Measurements from ENCODE around the gene ACKR4.
"Not testable (repeated sequence)": the region's sequence is repeated elsewhere in the genome, so short reads cannot be mapped to it uniquely, and the experiment has no call there.

The ACKR4 gene

DNA sequence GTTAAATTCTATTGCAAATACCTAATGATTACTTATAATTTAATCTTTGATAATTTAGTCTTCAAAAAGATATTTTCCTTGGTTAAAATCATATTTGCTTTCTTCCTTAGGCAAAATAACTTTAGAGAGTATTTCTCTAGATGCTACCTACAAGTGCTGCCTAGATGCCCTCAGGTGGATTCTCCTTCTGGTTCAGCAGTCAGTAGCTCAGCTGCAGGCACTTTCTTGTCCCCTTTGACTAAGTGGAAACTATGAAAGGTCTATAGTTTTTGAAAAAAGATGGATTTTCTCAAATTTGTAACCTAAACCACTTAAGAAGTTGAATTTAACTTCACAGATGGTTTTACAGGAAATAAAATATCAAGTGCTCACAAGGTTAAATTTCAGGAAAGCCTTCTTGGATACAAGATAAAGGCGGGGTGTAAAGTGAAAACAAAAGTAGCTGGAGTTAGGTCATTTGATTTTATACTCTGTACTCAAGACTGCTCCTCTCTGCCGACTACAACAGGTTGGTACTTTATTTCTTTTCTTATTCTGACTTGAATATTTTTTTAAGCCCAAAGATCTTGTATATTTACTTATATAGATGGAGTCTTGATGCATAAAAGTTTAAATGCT lies at the start of gene ACKR4:
Gene ACKR4, plus strand, starts transcription at position 455 of the 618 bp plus-strand sequence. CDS start 3,128 bp downstream, outside the sequence.
- no peak for DNase-seq

GRCh38 chr3:132549169-132549568 lies 47.9 kb upstream of the ACKR4 start:
- DNase-seq = no peak

GRCh38 chr3:132549890-132550578 lies 47.0 kb upstream of the ACKR4 start:
- peak; percentile 45 for DNase-seq

DNA sequence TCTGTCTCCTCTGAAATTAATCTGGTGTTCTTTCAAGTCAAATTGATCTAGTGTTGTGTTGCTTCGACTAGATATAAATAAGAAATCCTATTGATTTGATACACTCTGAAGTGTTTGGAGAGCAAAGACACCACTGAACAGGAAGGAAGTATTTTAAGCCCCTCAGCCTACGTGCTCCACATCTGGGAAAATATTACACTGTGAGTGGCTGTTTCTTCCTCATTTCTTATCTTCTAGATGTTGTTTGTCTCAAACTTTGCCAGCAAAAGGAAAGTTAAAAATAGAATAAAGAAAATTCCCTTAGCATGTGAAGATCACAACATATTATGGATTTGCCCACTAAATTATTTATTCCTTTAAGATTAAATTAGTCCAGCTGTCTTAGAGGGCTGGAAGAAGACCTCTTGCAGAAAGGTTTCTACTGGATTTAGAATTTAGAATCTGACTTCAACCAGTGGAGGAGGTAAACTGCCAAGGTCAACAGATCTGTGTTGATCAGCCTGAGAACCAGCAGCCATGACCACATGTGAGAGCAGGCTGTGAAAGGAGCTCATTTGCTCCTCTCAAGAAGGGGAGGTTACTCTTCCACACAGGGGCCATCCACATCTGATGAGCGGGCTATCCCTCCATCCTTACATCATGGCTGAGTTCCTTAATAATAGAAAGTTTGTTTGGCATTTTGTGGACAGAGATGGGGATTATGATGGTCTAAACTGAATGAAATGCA lies 46.3 kb upstream of the ACKR4 start:
- peak; percentile 59 for DNase-seq

DNA sequence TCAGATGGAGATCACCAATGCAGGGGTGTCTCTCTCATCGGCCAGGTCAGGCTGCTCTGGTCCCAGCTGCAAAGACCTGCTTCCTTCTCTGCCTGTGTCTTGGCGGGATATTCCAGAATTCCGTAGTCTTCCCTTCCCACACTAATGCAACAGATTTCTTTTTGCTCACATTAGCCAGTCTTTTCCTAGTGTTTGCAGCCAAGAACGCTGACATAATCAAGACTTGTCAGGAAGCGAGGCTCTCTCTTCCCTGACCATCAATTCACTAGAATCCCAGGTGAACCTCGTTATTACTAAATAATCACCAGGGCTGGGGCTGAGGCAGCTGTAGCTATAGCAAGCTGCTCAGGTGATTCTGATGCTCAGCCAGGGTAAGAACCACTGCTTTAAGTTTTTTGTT lies 43.2 kb upstream of the ACKR4 start:
- DNase-seq = no peak

DNA sequence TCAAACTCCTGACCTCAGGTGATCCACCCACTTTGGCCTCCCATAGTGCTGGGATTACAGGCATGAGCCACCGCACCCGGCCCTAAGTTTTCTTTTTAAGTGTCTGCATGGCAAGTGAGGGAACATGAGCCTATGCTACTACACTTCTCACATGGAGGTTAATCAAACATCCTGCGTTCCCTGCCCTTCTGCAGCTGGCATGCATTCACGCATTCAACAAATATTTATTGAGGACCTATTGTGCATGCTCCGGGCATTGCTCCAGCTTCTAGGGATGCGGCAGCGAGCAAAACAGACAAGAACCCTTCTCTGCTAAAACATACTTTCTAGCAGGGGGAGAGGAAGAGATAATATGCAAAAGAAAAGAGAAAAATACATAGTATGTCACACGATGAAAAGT lies 42.6 kb upstream of the ACKR4 start:
- DNase-seq = no peak

- DNase-seq = no peak
These were observed 41.6 kb upstream of the ACKR4 start for GRCh38 chr3:132555306-132556035.

DNA sequence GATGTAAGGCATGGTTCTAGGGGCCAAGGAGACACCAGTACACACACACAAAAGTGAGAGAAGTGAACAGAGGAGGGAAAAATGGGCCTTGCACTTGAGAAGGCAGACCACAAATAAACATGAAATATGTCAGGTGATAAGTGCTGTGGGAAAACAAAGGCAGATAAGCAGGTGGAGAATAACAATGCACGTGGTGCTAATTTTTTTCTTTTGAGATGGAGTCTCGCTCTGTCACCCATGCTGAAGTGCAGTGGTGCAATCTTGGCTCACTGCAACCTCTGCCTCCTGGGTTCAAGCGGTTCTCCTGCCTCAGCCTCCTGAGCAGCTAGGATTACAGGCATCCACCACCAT lies 41.1 kb upstream of the ACKR4 start:
- DNase-seq = not testable (repeated sequence)

- DNase-seq = no peak
These were observed 40.4 kb upstream of the ACKR4 start for GRCh38 chr3:132556508-132557159.

DNA sequence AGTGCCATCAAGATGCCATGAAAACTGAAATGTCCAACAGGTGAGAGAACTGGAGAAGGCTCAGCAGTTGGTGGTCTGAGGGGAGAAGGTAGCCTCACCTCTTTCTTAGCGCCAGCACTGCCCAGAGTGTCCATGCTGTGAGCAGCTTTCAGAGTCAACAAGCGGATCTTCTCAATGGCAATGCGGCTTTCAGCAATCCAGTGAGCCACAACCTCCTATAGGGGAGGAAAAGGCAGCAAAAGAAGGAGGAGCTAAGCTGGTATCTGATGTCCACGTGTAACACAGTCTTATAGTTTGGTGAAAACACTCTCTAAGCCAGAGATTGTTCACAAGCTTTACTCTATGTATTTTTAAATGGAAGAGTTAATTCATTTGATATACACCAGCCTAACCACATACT lies 36.1 kb upstream of the ACKR4 start:
- DNase-seq = no peak

DNA sequence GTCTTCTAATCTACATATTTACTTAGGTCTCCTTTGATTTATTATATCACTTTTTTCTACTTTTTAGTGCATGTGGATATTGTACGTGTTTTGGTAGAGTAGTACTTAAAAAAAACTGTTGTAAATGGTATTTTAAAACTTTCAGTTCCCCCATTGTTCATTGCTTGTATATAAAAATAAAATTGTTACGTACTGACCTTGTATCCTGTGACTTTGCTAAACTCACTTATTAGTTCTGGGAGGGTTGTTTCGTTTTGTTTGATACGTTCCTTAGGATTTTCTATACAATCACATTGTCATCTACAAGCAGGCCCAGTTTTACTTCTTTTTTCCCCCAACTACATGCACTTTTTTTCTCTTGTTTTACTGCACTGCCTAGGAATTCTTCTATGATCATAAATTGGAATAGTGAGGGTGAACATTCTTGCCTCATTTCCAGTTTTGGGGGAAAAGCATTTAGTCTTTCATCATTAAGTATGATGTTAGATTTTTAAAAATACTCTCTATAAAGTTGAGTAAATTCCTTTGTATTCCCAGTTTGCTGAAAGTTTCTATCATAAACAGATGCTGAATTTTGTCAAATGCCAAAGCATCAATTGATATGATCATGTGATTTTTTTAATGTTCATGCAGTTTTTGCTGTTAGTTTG lies 33.5 kb upstream of the ACKR4 start:
- peak; percentile 41 for DNase-seq

- peak; percentile 40 for DNase-seq
These were observed 33.0 kb upstream of the ACKR4 start for GRCh38 chr3:132564070-132564465.

DNA sequence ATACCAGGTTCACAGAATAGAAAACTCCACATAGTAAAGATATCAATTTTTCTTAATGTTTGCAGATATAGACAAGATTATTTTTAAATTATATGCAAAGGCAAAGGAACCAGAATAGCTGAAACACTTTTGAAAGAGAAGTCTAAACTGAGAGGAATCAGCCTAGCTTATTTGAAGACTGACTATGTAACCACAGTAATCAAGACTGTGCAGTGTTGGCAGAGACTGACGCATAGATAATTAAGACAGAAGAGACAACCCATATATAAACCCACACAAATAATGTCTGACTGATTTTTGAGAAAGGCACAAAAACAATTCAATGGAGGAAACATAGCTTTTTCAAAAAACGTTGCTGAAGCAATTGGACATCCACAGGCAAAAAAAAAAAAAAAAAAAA lies 28.6 kb upstream of the ACKR4 start:
- no peak for DNase-seq

DNA sequence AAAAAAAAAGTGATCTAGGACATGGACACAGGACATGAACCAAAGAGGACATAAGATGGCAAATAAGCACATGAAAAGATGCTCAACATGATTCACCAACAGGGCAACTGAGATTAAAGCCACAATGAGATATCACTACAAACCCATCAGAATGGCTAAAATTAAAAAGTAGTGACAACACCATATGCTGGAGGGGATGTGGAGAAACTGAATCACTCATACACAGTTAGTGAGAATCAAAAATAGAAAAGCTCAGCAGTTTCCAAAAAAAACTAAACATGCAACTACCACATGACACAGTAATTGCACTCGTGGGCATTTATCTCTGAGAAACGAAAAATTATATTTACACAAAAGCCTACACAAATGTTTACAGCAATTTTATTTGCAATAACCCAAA lies 27.9 kb upstream of the ACKR4 start:
- DNase-seq = peak; percentile 4

DNA sequence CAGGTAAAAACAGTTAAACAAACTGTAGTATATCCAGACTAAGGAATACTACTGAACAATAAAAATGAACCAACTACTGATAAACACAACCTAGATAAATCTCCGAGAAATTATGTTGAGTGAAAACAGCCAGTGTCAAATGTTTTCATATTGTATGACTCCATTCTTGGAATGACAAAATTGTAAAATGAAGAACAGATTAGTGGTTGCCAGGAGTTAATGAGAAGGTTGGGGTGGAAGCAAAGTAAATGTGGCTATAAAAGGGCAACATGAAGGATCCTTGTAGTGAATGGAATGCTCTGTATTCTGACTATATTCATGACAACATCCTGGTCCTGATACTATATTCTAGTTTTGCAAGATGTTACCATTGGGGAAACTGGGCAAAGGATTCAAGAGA lies 27.5 kb upstream of the ACKR4 start:
- DNase-seq = no peak

DNA sequence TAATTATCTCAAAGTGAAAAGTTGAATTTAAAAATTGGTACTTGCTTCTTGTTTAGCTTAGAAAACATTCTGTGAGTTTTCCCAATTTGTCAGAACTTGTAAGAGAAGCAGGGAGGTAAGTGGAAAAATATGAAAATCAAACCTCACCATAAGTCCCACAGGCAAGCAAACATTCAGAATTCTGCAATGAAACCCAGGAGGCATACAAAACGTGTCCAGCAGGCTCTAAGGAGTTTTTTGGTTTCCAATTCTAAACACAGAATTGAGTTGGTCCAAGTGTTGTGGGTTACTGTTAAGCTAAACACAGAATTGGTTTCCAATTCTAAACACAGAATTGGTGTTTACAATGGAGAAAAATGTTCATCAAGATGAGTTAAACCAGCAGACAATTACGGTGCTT lies 27.1 kb upstream of the ACKR4 start:
- DNase-seq = no peak

GRCh38 chr3:132573797-132574211 lies 23.3 kb upstream of the ACKR4 start:
- DNase-seq = no peak

GRCh38 chr3:132587401-132587800 lies 9.7 kb upstream of the ACKR4 start:
- no peak for DNase-seq

DNA sequence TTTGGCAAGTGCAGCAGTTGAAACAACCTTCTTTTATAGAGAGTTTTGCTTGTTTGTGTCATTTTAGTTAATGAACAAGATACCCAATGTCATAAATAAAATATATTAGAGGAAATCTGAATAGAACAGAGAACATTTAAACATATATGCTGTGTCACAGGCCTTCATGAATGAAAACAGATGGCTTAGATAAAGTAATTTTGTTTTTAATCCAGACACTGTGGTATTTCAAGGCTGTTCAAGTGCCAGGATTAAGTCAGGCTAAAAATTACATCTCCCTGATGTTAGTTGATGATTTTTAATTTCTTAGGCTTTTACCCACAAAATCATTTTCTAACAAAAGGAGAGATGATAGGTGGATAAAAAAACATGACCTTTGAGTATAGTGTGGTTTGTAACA lies 4.9 kb upstream of the ACKR4 start:
- no peak for DNase-seq

DNA sequence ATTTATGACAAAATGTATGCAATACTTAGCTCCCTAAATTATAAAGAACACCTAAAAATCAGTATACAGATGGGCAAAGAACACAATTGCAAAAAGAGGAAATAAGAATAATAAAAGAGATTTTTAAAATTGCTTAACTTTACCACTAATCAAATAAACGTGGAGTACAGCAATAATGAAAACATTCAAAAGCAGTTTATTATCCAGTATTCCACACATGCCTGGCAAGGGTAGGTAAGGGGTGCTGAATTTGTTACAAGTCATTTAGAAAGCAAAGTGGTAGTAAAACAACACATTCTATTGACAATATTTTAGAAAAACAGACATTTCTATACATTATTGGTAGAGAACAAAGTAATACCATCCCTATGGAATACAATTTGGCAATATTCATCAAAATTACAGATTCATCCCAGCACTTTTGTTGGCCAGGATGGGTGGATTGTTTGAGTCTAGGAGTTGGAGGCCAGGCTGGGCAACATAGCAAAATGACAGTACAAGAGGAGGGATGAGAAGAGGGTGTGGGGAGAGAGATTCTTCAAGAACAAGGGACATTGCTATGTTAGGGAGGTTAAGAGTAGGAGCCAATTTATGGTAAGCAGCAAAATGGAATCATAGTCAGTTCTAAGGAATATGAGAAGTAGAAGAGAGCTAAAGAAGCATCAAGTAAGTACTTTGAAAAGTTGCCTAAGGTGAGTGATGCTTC lies 3.7 kb upstream of the ACKR4 start:
- DNase-seq = no peak

GRCh38 chr3:132593947-132594323 lies 3.1 kb upstream of the ACKR4 start:
- DNase-seq = no peak

- no peak for DNase-seq
These were observed 2.6 kb upstream of the ACKR4 start for GRCh38 chr3:132594498-132594897.
